ENCODE results near the gene DENND2A. TPM values are rescaled to one million over a fixed set of nuclear protein-coding genes. Genes with fewer than 3 reads are reported as not detected.

Gene DENND2A
- total and polyA plus RNA-seq, 4 donors = 1.2 to 7.4 (median 2.3) TPM

- TF ChIP-seq REST (IDR thresholded peaks at IDR 0.05) (no peak), CTCF (IDR thresholded peaks at IDR 0.05; ENCODE audit: low read depth, low read length, missing input control) (no peak)
Measured at GRCh38 chr7:140654661-140655060, 14.0 kb upstream of the DENND2A start (continued).

- no peaks in the 10 kb centered on the region for H3K27me3 ChIP-seq (ENCODE audit: control insufficient read depth in 4 of 4, insufficient read depth in 4 of 4, low read length in 3 of 4)
- H3K9ac ChIP-seq (ENCODE audit: low read depth in 1 of 2, low read length in 2 of 2) = no peak overlapping the region
- no peaks in the 10 kb centered on the region for H3K9me3 ChIP-seq (ENCODE audit: control insufficient read depth in 4 of 4, low read length in 3 of 4)
- no peak for TF ChIP-seq HNF4A (conservative IDR thresholded peaks at IDR 0.05)
- no peak for TF ChIP-seq SP1 (IDR thresholded peaks at IDR 0.05)
- TF ChIP-seq YY1 (IDR thresholded peaks at IDR 0.05) = no peak
- TF ChIP-seq NR2F2 (IDR thresholded peaks at IDR 0.05) = peak; percentile 6
- H3K4me1 ChIP-seq (ENCODE audit: control insufficient read depth in 4 of 4, insufficient read depth in 4 of 4, low read length in 3 of 4) = peaks cover 0 to 18% (median 10%) of the 10 kb centered on the region in 4 donors
- no peaks in the 10 kb centered on the region for H3K36me3 ChIP-seq (ENCODE audit: control insufficient read depth in 4 of 4, insufficient read depth in 3 of 4, low read depth in 1 of 4, low read length in 3 of 4)
- DNase-seq (ENCODE audit: low spot score) = no peak
- 36% methylated on average over 2 of the region's 2 CpGs for WGBS
- no peak overlapping the region for H3K27ac ChIP-seq (ENCODE audit: low read depth in 1 of 2, low read length in 2 of 2)
- no peak overlapping the region for H3K4me3 ChIP-seq (ENCODE audit: low read depth in 1 of 3, low read length in 3 of 3)
Measured at GRCh38 chr7:140654109-140654387, 13.4 kb upstream of the DENND2A start.

GRCh38 chr7:140653319-140654108 is 12.9 kb upstream of the DENND2A start:
- H3K9me3 ChIP-seq (ENCODE audit: control insufficient read depth in 4 of 4, low read length in 3 of 4) = no peaks in the 10 kb centered on the region
- no peaks in the 10 kb centered on the region for H3K36me3 ChIP-seq (ENCODE audit: control insufficient read depth in 4 of 4, insufficient read depth in 3 of 4, low read depth in 1 of 4, low read length in 3 of 4)
- H3K27me3 ChIP-seq (ENCODE audit: control insufficient read depth in 4 of 4, insufficient read depth in 4 of 4, low read length in 3 of 4) = no peaks in the 10 kb centered on the region
- no peak overlapping the region for H3K4me3 ChIP-seq (ENCODE audit: low read depth in 1 of 3, low read length in 3 of 3)
- H3K27ac ChIP-seq (ENCODE audit: low read depth in 1 of 2, low read length in 2 of 2) = peak overlapping the region in 1 of 2 donors; percentile 33
- no peak for TF ChIP-seq EGR1 (IDR thresholded peaks at IDR 0.05; ENCODE audit: low read depth in 2 of 2)
- TF ChIP-seq CTCF (IDR thresholded peaks at IDR 0.05; ENCODE audit: low read depth, low read length, missing input control) = peak; percentile 96
- no peak for TF ChIP-seq JUND (IDR thresholded peaks at IDR 0.05)
- TF ChIP-seq YY1 (IDR thresholded peaks at IDR 0.05) = peak; percentile 60
- TF ChIP-seq ZBTB33 (IDR thresholded peaks at IDR 0.05) = no peak
- TF ChIP-seq RXRA (IDR thresholded peaks at IDR 0.05) = peak; percentile 71 to 80
- peak; percentile 99 for TF ChIP-seq RAD21 (IDR thresholded peaks at IDR 0.05)
- TF ChIP-seq SP1 (IDR thresholded peaks at IDR 0.05) = peak; percentile 53
- TF ChIP-seq HNF4A (conservative IDR thresholded peaks at IDR 0.05) = peak; percentile 30 to 39
- TF ChIP-seq NR2F2 (IDR thresholded peaks at IDR 0.05) = peak; percentile 17
- 17% methylated on average over 15 of the region's 15 CpGs for WGBS
- H3K4me1 ChIP-seq (ENCODE audit: control insufficient read depth in 4 of 4, insufficient read depth in 4 of 4, low read length in 3 of 4) = peaks cover 0 to 18% (median 10%) of the 10 kb centered on the region in 4 donors
- no peak overlapping the region for H3K9ac ChIP-seq (ENCODE audit: low read depth in 1 of 2, low read length in 2 of 2)
- no peak for DNase-seq (ENCODE audit: low spot score)

Data from liver (tissue), 9 donors.